ENCODE results near the gene HCN1.
"Not testable (repeated sequence)": the region's sequence is repeated elsewhere in the genome, so short reads cannot be mapped to it uniquely, and the experiment has no call there.

HCN1 gene

GRCh38 chr5:45617859-45618416 lies 78.2 kb downstream of the HCN1 start:
- no peak for DNase-seq (ENCODE audit: low read depth in 2 of 2)

GRCh38 chr5:45609661-45610060 lies 86.5 kb downstream of the HCN1 start:
- no peak for DNase-seq (ENCODE audit: low read depth in 2 of 2)

GRCh38 chr5:45604092-45604491 lies 92.1 kb downstream of the HCN1 start:
- no peak for DNase-seq (ENCODE audit: low read depth in 2 of 2)

GRCh38 chr5:45601424-45601823 lies 94.8 kb downstream of the HCN1 start:
- DNase-seq (ENCODE audit: low read depth in 2 of 2), result no peak

GRCh38 chr5:45596320-45596719 lies 99.9 kb downstream of the HCN1 start:
- no peak for DNase-seq (ENCODE audit: low read depth in 2 of 2)

- not testable (repeated sequence) for DNase-seq (ENCODE audit: low read depth in 2 of 2)
Observed at GRCh38 chr5:45586001-45586400, 110.2 kb downstream of the HCN1 start.

- no peak for DNase-seq (ENCODE audit: low read depth in 2 of 2)
Observed at GRCh38 chr5:45578270-45578669, 117.9 kb downstream of the HCN1 start.

- DNase-seq (ENCODE audit: low read depth in 2 of 2), result no peak
Observed at GRCh38 chr5:45568813-45569212, 127.4 kb downstream of the HCN1 start.

- no peak for DNase-seq (ENCODE audit: low read depth in 2 of 2)
Observed at GRCh38 chr5:45542421-45542820, 153.8 kb downstream of the HCN1 start.

GRCh38 chr5:45533663-45534062 lies 162.5 kb downstream of the HCN1 start:
- no peak for DNase-seq (ENCODE audit: low read depth in 2 of 2)

- DNase-seq (ENCODE audit: low read depth in 2 of 2), result no peak
Observed at GRCh38 chr5:45532826-45533624, 163.2 kb downstream of the HCN1 start.

- DNase-seq (ENCODE audit: low read depth in 2 of 2), result no peak
Observed at GRCh38 chr5:45521067-45521466, 175.1 kb downstream of the HCN1 start.

- DNase-seq (ENCODE audit: low read depth in 2 of 2), result no peak
Observed at GRCh38 chr5:45512521-45512920, 183.7 kb downstream of the HCN1 start.

- DNase-seq (ENCODE audit: low read depth in 2 of 2), result no peak
Observed at GRCh38 chr5:45509371-45509770, 186.8 kb downstream of the HCN1 start.

- DNase-seq (ENCODE audit: low read depth in 2 of 2), result no peak
Observed at GRCh38 chr5:45508135-45508534, 188.0 kb downstream of the HCN1 start.

- no peak for DNase-seq (ENCODE audit: low read depth in 2 of 2)
Observed at GRCh38 chr5:45507178-45507577, 189.0 kb downstream of the HCN1 start.

- DNase-seq (ENCODE audit: low read depth in 2 of 2), result not testable (repeated sequence)
Observed at GRCh38 chr5:45499006-45499405, 197.2 kb downstream of the HCN1 start.

- DNase-seq (ENCODE audit: low read depth in 2 of 2), result no peak
Observed at GRCh38 chr5:45491368-45491767, 204.8 kb downstream of the HCN1 start.

- DNase-seq (ENCODE audit: low read depth in 2 of 2), result no peak
Observed at GRCh38 chr5:45484781-45485180, 211.4 kb downstream of the HCN1 start.

GRCh38 chr5:45454114-45454513 lies 242.1 kb downstream of the HCN1 start:
- no peak for DNase-seq (ENCODE audit: low read depth in 2 of 2)

GRCh38 chr5:45444856-45445255 lies 251.3 kb downstream of the HCN1 start:
- DNase-seq (ENCODE audit: low read depth in 2 of 2), result not testable (repeated sequence)

GRCh38 chr5:45440466-45440865 lies 255.7 kb downstream of the HCN1 start:
- DNase-seq (ENCODE audit: low read depth in 2 of 2), result no peak

GRCh38 chr5:45437752-45438151 lies 258.4 kb downstream of the HCN1 start:
- DNase-seq (ENCODE audit: low read depth in 2 of 2), result no peak

Measured in stimulated activated CD4-positive, alpha-beta T cell treated with anti-CD3 and anti-CD28 coated beads, Interleukin-12 subunit alpha, Interleukin-12 subunit beta, amount 100 ng/mL, for 24 hours (primary cell).